ENCODE data around the gene SYCN.
"Not testable (repeated sequence)": the region's sequence is repeated elsewhere in the genome, so short reads cannot be mapped to it uniquely, and the experiment has no call there.

Gene SYCN

DNA sequence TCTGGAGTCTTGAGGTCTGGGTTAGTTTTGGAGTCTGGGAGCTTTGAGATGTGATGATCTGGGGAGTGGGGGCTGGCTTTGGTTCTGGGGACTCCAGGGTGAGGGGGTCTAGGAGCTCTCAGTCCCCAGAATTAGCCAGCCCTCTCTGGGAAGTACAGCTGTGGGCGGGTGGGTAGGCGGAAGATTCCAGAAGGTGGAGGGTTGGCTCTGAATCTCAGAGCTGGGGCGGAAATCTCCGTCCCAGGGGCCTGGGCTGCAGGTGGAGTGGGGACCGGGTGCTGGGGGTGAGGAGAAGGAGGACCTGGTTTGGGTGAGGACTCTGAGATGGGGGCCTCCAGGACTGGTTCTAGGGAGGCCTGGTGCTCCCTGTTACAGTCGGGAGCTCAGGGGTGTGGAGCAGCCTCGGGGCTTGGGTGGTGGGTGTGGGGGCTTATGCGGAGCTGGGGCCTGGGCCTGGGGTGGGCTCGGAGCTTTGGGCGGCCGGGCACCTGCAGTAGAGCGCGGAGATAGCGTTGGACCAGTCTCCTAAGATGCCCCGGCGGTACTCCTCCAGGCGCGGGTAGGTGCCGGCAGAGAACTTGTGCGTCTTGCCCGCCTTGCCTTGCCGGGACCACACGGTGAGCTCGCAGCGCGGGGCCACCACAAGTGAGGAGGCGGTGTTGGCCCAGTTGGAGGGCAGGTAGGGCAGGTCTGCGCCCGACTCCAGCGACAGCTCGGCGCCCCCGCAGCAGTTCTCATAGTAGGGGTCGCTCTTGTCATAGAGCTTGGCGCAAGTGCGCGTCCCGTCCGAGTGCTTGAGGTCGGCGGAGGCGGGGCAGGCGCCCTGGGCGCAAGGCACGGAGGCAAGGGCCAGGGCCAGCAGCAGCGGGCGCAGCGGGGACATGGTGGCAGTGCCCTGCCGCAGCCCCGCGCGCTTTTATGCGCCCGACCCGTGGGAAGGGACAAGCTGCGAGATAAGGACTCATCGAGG, at the start of gene SYCN:
TSS of gene SYCN (minus strand) at position 892 of the 970 bp plus-strand sequence. CDS start at position 883, 9 bp downstream.
- no peak for DNase-seq (ENCODE audit: low spot score)

GRCh38 chr19:39253374-39254149, 49.5 kb upstream of the SYCN start:
- no peak for DNase-seq (ENCODE audit: low spot score)

- peak; percentile 49 for DNase-seq (ENCODE audit: low spot score)
These were observed 48.4 kb upstream of the SYCN start for GRCh38 chr19:39252458-39252857.

- peak; percentile 38 for DNase-seq (ENCODE audit: low spot score)
These were observed 47.8 kb upstream of the SYCN start for GRCh38 chr19:39251846-39252245.

DNA sequence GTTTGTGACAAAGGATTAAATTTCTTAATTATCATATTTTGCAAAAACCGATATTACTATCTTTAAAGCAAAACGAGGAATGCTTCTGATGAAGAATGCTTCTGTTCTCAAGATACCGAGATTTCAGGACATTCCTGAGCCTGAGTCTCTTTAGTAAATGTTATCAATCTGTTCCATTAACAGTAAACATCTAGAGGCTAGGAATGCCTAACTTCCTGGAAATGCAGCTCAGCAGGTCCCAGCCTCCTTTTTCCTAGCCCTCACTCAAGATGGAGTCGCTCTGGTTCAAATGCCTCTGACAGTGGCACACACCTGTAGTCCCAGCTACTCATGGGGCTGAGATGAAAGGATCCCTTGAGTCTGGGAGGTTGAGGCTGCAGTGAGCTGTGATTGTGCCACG, 47.0 kb upstream of the SYCN start:
- no peak for DNase-seq (ENCODE audit: low spot score)

- DNase-seq (ENCODE audit: low spot score): no peak
These were observed 44.7 kb upstream of the SYCN start, which contains the start of gene IFNL4 for GRCh38 chr19:39248806-39249205. IFNL4 (minus strand) TSS chr19:39248856.

- no peak for DNase-seq (ENCODE audit: low spot score)
These were observed 43.9 kb upstream of the SYCN start for GRCh38 chr19:39247701-39248664.

- DNase-seq (ENCODE audit: low spot score): peak; percentile 14
These were observed 43.0 kb upstream of the SYCN start for GRCh38 chr19:39246951-39247669.

GRCh38 chr19:39245166-39245565, 41.1 kb upstream of the SYCN start:
- DNase-seq (ENCODE audit: low spot score): not testable (repeated sequence)

DNA sequence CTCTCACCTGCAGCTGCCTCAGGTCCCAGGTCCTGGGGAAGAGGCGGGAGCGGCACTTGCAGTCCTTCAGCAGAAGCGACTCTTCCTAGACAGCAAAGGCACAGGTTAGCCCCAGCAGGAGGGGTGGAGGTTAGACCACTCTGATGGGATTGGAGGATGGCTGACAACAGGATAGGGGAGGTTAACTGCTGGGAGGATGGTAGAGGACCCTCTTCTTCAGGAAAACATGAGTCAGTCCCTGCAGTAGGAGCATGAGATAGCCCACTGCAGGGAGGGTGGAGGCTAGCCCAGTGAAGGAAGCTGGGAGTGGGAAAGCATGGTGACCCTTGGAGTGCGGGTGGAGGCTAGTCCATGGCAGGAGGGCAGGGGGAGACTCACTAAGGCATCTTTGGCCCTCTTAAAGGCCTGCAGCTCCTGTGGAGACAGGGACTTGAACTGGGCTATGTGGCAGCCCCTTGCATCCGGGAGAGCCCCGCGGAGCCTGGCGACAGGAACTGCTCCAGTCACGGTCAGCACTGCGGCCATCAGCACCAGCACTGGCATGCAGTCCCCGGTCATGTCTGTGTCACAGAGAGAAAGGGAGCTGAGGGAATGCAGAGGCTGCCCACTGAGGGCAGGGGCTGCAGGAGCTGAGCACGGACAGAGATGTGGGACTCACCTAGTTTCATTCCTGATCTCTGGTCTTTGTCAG, 40.5 kb upstream of the SYCN start, which contains the start of gene IFNL3:
TSS of gene IFNL3 (minus strand) at position 597 of the 691 bp plus-strand sequence. CDS start at position 558, 39 bp downstream.
- not testable (repeated sequence) for DNase-seq (ENCODE audit: low spot score)

DNA sequence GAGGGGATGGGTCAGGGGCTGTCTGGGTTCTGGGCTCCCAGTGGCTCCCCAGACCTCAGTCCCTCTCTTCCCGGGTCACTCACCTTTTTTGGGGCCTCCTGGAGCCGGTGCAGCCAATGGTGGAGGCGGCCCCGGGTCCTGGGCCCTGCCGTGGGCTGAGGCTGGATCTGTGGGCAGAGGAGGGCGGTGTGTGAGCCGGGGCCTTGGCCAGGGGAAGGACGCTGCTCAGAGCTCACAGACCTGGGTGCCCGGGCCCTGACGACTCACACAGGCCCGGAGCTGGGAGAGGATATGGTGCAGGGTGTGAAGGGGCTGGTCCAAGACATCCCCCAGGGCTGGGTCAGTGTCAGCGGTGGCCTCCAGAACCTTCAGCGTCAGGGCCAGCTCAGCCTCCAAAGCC, 39.7 kb upstream of the SYCN start:
- not testable (repeated sequence) for DNase-seq (ENCODE audit: low spot score)

- no peak for DNase-seq (ENCODE audit: low spot score)
These were observed 36.4 kb upstream of the SYCN start for GRCh38 chr19:39240421-39240820.

GRCh38 chr19:39238944-39239343, 34.9 kb upstream of the SYCN start:
- DNase-seq (ENCODE audit: low spot score): no peak

DNA sequence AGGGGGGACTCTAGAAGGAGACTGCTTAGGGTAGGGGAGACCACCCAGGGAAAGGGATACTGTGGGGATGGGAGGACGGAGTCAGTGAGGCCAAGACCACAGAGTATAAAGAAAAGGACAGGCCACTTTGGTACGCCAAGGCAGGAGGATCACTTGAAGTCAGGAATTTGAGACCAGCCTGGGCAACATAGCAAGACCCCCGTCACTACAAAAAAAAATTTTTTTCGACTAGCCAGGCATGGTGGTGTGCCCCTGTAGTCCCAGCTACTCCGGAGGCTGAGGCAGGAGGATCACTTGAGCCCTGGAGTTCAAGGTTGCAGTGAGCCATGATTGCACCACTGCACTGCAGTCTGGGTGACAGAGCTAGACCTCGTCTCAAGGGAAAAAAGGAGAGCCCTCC, 34.1 kb upstream of the SYCN start:
- DNase-seq (ENCODE audit: low spot score): no peak

DNA sequence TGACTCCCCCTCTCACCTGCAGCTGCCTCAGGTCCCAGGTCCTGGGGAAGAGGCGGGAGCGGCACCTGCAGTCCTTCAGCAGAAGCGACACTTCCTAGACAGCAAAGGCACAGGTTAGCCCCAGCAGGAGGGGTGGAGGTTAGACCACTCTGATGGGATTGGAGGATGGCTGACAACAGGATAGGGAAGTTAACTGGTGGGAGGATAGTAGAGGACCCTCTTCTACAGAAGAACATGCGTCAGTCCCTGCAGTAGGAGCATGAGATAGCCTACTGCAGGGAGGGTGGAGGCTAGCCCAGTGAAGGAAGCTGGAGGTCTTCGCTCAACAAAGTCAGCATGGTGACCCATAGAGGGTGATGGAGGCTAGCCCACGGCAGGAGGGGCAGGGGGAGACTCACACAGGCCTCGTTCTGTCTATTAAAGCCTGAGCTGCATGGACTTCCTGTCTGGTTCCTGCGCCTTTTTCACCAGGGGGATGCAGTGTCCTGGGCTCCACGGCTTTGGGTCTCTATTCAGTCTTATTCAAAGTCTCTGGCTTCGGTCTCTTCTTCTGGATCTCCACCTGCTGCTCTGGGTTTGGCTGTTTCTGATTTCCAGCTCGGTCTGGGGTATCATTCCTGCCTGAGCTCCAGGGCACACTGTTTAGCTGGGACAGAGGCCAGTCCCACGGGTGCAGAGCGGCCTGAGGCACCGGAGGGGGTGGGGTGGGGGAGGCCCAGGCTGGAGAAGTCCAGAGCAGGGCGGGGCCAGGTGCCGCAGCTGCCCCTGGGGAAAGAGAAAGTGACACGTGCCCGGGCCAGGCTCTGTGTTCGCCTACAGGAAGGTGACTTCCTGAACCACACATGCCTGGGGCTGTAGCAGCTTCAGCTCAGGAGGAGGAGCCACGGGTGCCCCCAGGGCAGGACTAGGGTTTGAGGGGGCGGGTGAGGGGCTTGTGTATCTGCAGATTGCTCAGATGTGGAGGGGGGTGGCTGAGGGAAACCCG, 33.4 kb upstream of the SYCN start:
- DNase-seq (ENCODE audit: low spot score): no peak

GRCh38 chr19:39236527-39236926, 32.5 kb upstream of the SYCN start:
- no peak for DNase-seq (ENCODE audit: low spot score)

DNA sequence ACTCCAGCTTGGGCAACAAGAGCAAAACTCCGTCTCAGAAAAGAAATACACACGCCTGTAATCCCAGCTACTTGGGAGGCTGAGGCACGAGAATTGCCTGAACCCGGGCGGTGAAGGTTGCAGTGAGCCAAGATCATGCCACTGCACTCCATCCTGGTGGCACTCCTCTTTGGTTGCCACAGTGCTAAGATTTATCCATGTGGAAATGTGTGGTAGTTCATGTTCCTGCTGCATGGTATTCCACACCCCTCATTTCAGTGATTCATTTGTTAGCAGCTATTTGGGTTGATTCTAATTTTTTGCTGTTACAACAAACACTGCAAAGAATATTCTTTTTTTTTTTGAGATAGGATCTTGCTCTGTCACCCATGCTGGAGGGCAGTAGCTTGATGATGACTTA, 28.6 kb upstream of the SYCN start:
- no peak for DNase-seq (ENCODE audit: low spot score)

DNA sequence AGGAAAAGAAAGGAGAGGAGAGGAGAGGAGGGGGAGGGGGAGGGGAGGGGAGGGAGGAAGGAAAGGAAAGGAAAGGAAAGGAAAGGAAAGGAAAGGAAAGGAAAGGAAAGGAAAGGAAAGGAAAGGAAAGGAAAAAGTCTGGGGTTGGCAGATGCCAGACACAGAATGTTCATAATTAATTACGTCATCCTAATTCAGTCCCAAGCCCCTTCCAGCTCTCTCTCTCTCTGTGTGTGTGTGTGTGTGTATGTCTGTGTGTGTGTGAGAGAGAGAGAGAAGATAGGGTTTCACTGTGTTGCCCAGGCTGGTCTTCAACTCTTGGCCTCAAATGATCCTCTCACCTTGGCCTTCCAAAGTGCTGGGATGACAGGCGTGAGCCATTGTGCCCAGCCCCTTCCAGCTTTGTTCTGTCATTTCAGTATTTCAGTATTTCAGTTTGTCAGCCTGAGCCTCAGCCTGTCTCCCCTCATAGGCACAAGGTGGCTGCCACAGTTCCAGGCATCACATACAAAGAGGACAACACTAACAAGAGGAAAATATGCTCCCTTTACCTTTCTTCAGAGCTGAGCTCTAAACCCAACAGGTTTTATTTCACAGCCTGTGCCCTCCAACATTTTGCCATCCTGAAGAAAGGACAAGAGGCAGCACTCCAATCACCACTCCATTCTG, 26.2 kb upstream of the SYCN start:
- DNase-seq (ENCODE audit: low spot score): no peak
